ENCODE results near the gene RNF103.

DNA sequence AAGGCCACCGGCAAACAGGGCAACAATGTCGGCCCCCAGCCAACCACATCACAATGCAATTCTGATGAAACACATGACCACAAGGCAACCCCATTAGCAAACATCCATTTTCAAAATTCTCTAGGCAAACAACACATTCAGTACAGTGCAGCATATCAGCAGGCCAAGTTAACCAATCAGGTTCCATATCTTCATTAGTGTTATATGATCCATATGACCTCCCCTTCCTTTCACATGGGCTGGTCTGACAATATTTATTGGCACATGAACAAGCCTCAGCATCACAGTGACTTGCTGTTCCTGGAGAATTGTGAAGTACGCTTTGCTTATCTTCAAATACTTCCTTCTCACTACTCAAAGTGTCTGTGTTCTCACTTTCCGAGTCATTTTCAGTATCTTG, 19.8 kb downstream of the RNF103 start:
- TF ChIP-seq RAD21 (IDR thresholded peaks at IDR 0.05; ENCODE audit: low read length) (no peak), YY1 (IDR thresholded peaks at IDR 0.05; ENCODE audit: low read depth) (no peak), NRF1 (IDR thresholded peaks at IDR 0.05; ENCODE audit: low read depth, low read length) (no peak), JUND (IDR thresholded peaks at IDR 0.05) (no peak), RFX5 (IDR thresholded peaks at IDR 0.05; ENCODE audit: low read length) (no peak), ELF1 (IDR thresholded peaks at IDR 0.05) (no peak), EP300 (IDR thresholded peaks at IDR 0.05; ENCODE audit: borderline replicate concordance in 1 of 2, low read depth in 1 of 2, low read length in 1 of 2) (no peak), GABPA (IDR thresholded peaks at IDR 0.05; ENCODE audit: low read depth) (no peak)
- TF ChIP-seq, protein P1, sequence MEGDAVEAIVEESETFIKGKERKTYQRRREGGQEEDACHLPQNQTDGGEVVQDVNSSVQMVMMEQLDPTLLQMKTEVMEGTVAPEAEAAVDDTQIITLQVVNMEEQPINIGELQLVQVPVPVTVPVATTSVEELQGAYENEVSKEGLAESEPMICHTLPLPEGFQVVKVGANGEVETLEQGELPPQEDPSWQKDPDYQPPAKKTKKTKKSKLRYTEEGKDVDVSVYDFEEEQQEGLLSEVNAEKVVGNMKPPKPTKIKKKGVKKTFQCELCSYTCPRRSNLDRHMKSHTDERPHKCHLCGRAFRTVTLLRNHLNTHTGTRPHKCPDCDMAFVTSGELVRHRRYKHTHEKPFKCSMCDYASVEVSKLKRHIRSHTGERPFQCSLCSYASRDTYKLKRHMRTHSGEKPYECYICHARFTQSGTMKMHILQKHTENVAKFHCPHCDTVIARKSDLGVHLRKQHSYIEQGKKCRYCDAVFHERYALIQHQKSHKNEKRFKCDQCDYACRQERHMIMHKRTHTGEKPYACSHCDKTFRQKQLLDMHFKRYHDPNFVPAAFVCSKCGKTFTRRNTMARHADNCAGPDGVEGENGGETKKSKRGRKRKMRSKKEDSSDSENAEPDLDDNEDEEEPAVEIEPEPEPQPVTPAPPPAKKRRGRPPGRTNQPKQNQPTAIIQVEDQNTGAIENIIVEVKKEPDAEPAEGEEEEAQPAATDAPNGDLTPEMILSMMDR (IDR thresholded peaks at IDR 0.05) = no peak
- TF ChIP-seq, protein P2, sequence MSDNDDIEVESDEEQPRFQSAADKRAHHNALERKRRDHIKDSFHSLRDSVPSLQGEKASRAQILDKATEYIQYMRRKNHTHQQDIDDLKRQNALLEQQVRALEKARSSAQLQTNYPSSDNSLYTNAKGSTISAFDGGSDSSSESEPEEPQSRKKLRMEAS (IDR thresholded peaks at IDR 0.05; ENCODE audit: low read depth) = no peak
- TF ChIP-seq, protein P3, sequence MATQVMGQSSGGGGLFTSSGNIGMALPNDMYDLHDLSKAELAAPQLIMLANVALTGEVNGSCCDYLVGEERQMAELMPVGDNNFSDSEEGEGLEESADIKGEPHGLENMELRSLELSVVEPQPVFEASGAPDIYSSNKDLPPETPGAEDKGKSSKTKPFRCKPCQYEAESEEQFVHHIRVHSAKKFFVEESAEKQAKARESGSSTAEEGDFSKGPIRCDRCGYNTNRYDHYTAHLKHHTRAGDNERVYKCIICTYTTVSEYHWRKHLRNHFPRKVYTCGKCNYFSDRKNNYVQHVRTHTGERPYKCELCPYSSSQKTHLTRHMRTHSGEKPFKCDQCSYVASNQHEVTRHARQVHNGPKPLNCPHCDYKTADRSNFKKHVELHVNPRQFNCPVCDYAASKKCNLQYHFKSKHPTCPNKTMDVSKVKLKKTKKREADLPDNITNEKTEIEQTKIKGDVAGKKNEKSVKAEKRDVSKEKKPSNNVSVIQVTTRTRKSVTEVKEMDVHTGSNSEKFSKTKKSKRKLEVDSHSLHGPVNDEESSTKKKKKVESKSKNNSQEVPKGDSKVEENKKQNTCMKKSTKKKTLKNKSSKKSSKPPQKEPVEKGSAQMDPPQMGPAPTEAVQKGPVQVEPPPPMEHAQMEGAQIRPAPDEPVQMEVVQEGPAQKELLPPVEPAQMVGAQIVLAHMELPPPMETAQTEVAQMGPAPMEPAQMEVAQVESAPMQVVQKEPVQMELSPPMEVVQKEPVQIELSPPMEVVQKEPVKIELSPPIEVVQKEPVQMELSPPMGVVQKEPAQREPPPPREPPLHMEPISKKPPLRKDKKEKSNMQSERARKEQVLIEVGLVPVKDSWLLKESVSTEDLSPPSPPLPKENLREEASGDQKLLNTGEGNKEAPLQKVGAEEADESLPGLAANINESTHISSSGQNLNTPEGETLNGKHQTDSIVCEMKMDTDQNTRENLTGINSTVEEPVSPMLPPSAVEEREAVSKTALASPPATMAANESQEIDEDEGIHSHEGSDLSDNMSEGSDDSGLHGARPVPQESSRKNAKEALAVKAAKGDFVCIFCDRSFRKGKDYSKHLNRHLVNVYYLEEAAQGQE (IDR thresholded peaks at IDR 0.05; ENCODE audit: low read depth, low read length) = no peak
- TF ChIP-seq, protein P4, sequence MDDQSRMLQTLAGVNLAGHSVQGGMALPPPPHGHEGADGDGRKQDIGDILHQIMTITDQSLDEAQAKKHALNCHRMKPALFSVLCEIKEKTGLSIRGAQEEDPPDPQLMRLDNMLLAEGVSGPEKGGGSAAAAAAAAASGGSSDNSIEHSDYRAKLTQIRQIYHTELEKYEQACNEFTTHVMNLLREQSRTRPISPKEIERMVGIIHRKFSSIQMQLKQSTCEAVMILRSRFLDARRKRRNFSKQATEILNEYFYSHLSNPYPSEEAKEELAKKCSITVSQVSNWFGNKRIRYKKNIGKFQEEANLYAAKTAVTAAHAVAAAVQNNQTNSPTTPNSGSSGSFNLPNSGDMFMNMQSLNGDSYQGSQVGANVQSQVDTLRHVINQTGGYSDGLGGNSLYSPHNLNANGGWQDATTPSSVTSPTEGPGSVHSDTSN (IDR thresholded peaks at IDR 0.05) = no peak

Data from SK-N-SH (cell line).